Daoy (cell line): ENCODE data around the gene IFFO2. TPM values are rescaled to one million over a fixed set of nuclear protein-coding genes. Genes with fewer than 3 reads are reported as not detected.
A peak's percentile ranks its signal among the peaks of the same experiment; 100 is the strongest.
"Not testable (repeated sequence)": the region's sequence is repeated elsewhere in the genome, so short reads cannot be mapped to it uniquely, and the experiment has no call there.

ENCODE experiments used
- DNase-seq: peaks from one replicate; pipeline ENCODE4 v3.0.0-alpha.2; 2015; ENCODE audit warnings: low read depth
- total RNA-seq: library from RNA; depleted of rRNA; stranded (reverse); fragments of >200 nt; shearing (Covaris generic); gene quantifications from 2 replicates; pipeline ENCODE4 v1.2.3, GENCODE V29; 2014

The IFFO2 gene
- total RNA-seq, 1 experiment from 2014 or later: 34.1 TPM

DNA sequence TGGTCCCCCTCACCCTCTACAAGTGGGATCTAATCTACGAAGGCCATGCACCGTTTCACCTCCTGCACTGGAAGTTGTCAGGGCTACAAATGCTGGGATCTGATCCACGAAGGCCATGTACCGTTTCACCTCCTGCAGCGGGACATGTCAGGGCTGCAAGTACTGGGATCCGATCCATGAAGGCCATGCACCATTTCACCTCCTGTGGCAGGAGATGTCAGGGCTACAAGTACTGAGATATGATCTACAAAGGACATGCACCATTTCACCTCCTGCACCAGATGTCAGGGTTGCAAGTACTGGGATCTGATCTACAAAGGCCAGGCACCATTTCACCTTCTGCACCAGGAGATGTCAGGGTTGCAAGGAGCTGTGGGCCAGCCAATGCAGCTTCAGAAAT, 61.2 kb downstream of the IFFO2 start:
- DNase-seq: no peak

DNA sequence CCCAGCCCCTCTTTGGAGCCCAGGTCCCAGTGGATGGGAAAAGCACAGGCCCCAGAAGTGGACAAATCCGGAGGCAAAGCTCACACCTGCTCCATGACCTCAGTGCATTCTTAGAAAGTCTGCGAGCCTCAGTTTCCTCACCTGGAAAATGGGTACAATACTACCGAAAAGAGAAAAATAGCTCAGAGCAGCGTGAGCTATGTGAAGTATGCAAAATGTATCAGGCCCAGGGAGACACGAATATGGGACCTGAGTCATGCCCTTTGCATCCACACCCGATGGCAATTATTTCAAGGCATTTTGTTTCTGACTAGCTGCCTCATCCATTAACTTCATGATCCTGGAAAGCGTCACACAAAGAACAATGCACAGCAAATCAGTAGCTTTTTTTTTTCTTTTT, 63.4 kb downstream of the IFFO2 start:
- DNase-seq: no peak

DNA sequence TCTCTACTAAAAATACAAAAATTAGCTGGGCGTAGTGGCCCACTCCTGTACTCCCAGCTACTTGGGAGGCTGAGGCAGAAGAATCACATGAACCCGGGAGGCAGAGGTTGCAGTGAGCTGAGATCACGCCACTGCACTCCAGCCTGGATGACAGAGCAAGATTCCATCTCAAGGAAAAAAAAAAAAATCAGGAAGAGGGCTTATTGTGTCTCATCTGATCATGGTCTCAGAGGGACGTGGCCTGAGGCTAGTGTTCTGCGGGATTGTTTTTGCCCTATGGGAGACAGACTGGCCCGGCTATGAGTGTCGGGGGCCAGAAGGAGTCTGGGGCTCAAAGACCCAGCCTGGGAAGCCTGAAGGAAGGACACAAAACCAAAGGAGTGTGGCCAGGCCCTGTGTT, 64.6 kb downstream of the IFFO2 start:
- not testable (repeated sequence) for DNase-seq

DNA sequence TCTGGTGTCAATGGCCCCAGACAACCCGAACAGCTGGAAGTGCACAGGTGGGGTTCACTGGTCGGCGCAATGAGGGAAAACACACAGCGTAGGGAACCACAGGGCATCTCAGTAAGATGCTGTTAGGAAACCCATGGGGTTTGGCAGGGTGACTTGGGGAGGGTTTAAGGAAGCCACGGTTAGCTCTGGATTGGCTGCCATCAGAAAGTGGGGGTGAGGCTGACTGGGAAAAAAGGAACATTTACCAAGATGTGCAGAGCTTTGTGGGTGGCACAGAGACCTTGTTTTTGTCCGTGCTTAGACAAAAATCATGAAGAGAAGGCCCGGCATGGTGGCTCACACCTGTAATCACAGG, 65.1 kb downstream of the IFFO2 start:
- no peak for DNase-seq

DNA sequence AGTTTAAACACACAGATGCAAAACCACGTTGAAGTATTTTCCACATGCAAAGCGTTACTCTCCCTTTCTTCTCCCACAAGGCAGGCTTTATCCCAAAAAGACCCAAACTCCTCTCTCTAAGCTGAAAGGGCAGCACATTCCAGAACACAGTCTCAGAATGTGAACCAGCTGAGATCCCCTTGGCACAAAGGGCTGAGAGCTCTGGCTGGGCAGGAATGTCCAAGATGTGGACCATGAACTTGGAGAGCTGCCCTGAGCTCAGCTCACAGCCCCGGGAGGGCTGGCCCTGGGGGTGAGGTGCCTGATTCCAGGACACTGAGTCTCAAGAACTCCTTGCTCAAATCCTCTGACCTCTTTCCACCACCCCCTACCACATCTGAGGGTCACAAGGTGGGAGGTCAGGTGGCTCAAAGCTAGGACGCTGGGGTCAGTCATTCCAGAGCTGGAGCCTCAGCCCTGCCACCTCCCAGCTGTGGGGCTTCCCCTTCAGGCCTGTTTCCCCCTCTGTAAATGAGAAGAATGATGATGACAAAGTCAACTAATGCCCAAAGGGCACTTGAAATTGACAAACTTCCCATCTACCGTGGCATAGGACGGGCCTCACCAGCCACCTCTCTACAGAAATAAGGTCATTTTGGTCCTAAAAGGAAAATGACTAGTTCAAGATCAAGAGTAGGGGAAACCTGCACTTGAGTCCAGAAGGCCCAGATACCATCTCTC, 65.6 kb downstream of the IFFO2 start:
- no peak for DNase-seq

DNA sequence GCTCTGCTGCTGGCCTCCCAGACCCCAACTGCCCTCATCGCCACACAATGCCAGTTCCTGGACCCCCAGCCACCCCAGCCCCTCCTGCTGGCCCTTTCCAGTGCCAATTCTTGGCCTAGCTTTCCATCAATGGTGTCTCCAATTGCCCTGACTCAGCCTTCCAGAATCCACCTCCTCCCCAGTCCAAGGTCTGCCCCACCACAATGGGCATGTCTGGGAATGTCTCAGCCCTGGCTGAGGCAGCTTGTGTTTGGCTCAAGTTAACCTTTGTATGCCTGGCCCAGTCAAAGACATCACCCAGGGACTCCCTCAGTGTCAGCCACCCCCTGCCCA, 70.5 kb downstream of the IFFO2 start:
- peak; percentile 63 for DNase-seq

DNA sequence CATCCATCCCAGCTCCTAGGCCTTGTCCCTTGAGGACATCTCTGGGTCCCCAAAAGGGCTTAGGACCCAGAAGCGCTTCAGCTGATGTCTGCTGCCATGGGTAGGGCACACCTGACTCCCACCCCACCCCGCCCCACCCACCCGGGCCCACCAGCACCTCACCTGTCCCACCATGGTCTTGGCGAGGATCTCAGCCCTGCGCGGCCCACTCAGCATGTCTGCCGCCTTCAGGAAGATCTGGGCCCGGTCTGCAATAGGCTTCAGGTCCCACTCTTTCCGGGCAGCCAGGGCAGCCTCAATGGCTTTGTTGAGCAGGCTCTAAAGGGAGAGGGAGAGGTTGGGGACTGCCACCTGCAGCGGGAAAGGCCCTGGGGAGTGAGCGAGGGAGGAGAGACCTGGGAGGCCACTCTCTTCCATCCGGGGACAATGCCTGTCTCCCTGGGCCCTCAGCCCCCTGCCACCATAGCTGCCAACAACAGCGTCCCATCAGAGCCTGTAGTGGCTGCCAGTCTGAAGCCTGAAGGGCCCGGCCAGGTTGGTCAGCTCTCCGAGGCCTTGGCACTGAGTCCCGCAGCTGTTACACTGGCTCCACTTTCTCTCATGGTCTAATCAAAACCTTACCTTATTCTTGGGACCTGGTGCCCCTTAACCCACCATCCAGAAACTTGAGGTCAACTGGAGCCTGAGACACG, 71.0 kb downstream of the IFFO2 start:
- no peak for DNase-seq

DNA sequence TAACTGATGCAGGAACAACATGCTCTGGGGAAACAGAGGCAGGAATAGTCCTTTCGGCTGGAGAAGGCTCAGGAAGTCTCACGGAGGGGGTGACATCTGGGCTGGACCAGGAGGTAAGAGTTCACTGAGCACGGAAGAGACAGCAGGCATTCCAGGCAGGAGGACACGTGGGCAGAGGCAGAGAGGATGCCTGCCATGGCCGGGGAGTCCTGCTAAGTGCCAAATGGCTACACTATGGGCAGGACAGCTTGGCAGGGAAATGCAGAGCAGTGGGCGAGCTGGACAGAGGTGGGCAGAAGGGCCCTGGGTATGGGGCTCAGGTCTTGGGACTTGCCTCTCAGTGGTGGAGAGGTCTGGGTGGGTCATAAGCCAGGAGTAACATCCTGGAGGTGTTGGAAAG, 71.7 kb downstream of the IFFO2 start:
- no peak for DNase-seq

DNA sequence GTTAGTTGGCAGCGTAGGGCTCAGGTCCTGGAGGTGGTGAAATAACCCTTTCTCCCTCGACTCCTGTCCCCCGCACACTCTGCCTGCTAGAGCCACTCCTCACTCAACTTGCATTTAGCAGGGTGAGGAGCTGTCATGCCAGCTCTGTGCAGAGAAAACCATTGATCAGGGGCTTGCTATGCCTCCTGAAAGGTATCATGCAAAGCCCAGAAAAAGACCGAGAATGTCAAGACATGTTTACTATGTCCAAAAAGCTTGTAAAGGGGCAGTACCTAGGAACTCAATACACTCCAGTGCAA, 72.1 kb downstream of the IFFO2 start:
- no peak for DNase-seq

DNA sequence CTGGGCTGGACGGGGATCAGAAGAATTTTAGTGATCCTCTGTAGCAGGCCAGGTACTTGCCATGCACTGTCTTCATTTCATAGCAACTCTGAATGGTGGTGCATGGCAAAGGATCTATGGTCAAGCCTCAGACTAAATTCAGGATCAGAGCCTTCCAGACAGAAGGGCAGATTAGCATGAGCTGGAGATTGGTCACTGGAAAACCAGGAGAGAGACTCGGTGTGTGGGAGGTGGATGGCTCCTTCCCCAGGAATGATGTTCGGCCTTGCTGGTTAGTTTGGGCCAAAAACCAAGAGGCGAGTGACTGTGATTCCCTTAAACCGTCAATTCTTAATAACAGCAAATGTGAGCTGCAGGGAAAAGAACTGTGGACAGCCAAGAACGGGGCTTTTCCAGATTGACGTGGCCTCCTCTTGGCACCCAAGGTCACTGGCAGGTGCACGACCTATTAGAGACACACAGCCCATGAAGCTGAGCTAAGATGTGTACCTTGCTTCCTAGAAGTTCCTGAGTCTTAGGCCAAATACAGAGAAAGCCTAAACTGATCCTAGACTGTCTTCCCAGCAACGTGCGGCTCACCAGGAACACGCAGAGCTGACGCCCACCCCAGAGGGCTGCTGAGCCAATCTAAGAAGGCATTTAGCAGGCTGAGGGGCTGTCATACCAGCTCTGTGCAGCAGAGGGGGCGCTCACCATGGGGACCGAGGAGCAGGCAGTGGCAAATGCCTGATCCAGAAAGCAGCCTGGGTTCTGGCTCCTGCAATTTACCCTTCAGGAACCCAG, 72.6 kb downstream of the IFFO2 start:
- DNase-seq: peak; percentile 80

DNA sequence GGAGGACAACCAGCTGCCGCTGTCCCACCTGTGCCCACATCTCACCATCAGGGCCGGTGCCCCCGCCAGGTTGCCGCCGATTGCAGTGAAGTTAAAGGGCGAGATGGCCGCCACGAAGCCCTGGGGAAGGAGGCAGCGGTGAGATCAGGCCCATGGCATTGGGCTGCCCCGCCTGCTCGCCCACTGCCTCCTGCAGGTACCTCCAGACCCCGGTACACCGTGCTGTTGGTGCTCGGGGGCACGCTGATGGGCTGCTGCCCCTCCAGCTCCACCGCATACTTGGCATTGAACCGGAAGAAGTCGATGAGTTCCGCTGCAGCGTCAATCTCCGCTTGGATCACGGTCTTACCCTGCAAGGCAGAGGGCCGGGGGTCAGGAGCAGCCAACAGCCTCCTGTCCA, 73.4 kb downstream of the IFFO2 start:
- DNase-seq: no peak

DNA sequence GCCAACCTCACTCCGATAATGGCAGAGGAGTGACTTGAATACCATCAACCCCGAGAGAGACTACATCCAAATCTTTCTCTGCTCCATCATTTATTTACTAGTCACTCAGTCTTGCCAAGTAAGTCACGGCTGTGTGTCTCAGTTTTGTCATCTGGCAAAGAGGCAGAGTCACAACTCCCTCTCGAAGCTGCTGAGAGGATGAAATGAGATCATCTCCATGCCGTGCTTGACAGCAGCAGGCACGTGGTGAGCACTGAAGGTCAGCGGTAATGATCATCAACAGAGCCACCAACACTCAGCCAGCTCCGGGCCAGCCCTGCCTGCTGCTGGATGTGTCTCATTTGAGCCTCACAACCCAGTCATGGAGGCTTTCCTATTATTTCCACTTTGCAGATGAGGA, 74.0 kb downstream of the IFFO2 start:
- no peak for DNase-seq

DNA sequence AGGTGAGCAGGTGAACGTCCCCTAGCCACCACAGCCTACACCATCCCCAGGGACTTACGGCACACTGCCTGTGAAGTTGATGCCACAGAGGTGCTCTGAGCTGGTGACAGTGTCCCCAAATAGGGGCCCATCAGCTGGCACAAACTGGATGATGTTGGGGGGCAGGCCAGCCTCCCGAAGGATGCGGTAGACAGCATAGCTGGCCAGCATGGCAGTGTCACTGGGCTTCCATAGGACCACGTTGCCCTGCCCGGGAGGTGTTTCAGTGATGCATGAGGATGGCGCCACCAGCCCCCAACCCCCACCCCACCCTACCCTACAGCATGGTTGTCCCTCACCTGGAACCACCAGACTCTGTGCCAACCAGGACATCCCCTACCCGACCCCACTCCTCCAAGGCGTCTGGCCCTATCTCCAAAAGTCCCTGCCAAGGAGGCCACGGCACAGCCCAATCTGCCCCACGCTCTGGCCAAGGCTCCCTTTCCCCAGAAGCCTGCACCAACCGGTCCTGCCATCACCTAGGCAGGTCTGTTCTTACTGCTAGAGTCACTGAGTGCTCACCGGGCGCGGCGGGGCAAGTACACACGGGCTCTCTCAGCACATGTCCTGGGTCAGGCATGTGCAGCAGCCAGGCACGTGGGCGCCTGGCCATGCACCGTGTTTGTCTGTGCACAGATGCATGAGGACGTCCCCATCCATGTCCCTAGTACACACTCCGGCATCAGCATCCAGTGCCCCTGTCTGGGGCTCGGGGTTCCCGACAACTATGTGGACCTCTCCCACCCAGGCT, 74.6 kb downstream of the IFFO2 start:
- no peak for DNase-seq

DNA sequence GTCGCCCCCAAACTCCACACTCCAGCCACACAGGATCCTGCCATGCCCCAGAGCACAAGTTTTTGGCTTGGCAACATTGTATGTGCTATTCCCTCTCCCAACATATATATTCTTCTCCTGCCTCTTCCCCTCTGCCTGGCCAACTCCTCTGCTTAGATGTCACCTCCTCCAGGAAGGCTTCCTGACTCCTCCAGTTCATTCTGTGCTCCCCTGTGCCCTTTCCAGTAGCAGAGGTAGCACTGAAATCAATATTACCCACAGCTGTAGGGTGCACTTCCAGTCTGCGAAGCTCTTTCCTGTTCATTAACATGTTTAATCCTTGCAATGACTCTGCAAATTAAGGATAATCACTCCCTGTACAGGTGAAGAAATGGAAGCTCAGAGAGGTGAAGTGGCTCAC, 75.3 kb downstream of the IFFO2 start:
- no peak for DNase-seq

DNA sequence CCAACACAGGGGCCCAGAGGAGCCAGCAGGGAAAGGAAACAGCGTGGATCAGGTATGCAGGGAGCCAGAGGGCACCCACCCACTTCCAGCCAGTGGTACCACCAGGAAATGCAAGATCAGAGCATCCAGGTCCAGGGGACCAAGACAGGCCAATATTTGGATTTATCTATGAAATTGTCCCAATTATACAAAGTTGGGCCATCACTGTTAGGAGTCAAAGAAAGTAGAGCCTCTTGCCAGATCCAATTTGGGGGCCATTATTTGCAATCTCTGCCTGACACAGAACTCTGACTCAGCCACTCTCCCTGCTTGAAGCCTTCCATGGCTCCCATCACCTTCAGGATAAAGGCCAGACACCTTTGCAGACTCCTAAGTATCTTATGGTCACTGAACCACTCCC, 75.9 kb downstream of the IFFO2 start:
- no peak for DNase-seq

DNA sequence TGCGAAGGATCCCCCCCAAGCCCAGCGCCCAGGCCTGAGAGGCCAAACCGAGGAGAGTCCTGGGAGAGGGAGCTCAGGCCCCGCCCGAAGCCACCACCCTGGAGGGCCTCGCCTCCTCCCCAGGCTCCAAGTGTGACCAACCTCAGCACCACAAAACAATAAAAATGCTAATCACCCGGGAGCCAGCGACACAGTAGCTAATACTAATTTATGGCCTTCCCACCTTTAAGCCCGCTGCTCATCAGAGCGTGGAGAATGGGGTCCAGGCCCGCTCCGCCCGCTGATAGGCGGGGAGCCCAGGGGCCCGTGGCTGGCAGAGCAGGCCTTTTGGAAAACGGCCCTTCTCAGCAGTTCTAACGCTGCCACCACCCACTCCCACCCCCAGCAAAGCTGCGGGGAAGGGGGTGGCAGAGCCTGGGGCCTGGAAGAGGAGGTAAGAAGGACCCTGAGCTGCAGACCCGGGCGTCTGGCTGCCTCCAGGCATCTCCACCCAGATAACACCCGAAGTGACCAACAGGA, 76.6 kb downstream of the IFFO2 start:
- DNase-seq: no peak

DNA sequence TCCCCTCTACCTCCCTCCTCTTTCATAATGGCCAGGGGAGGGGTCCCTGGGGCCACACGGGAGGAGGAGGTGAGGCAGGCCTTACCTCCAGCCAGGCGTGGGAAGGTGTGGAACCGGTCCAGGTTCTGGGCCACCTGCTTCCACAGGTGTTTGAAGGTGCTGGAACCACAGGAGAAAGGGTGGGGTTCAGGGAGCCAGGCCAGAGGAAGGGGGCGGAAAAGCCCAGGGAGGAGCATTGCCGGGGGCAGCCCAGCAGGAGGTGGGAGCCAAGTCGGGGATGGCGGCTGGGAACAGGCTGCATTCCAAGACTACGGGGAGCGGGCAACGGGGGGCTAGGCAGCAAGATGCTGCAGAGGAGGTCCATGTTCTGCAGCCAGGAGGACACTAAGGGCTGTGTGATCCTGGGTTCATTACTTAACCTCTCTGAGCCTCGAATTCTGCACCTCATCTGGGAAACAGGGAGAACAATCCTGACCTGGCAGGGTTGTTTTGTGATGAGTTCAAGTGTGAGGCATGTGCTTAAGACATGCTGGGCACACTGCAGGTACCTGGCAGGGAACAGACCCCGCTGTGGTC, 77.2 kb downstream of the IFFO2 start:
- no peak for DNase-seq

DNA sequence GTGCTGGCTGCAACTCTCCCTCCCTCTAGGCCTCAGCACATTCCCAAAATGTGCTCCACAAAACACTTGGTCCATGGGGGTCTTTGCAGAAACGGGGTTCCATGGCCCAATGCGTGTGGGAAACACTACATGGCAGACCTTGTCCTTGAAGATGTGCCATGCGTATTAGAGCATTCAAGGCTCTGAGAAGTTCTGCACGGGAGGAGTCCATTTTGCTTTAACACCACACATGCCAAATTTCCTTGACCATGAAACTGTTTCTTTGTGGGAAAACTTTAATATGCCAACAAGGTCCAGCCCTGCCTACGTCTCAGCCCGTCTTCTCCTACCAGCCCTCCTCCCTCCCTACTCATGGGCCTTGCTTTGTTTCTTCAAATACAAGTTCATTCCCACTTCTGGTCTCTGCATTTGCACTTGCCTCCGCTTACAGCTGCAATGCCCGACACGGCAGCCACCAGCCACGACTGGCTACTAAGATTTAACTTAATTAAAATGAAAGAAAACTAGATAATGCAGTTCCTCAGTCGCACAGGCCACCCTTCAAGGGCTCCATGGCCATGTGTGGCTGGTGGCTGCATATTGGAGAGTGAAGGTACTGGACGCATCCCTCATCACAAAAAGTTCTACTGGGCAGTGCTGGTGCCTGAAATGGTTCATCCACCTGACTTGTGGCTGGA, 77.8 kb downstream of the IFFO2 start:
- DNase-seq: no peak

DNA sequence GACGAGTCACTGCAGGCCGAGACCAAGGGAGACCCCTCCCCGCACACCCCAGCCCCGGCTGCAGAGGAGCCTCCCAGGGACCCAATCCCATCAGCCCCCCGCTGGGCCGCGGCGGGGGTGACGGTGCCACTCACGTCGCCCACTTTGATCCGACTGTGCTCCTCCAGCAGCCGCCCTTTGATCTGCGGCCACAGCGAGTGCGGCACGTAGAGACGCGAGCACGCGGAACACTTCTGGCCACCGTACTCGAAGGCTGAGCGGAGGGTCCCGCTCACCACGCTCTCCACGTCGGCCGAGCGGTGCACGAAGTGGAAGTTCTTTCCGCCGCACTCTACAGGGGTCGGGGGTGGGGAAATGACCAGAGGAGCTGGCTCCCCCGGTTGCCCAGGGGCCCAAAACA, 79.2 kb downstream of the IFFO2 start:
- no peak for DNase-seq

DNA sequence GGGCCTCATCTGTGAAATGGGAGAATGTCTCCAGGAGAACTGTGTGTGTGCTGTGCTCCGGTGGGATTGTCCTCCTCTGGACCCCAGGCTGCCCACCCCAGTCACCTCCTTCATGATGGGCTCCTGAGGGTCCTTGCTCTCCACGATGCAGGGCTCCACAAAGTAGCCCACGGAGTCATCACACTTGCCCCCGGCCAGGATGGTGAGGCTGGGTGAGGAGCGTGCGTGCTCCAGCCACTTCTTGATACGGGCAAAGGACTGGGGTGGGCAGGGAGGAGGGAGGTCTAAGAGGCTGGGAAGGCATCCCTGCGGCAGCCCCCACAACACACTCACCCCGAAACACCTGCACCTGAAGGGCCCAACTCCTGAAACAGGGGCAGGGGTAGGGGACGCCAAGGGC, 80.3 kb downstream of the IFFO2 start:
- no peak for DNase-seq

DNA sequence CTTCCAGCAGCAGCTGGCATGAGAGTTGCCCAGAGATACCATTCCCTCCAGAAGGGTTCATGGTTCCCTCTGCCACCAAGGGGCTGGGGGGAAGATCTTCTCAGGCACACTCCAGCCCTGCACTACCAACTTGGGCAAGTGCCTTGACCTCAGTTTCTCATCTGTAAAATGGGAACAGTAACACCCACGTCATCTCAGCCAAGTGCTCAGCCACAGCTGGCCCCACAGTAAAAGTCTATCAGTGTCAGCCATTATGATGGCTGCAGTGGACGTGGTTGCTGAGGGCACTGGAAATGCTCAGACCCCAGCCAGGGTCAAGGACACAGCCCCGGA, 80.7 kb downstream of the IFFO2 start:
- DNase-seq: no peak
